C4-2B (cell line): ENCODE measurements around the gene JUP.

Source experiments
- H3K27ac ChIP-seq: fragments of 450-650 bp; 2 replicates; pipeline ENCODE4 v1.5.1; 2017
- CTCF ChIP-seq: fragments of 450-650 bp; conservative IDR thresholded peaks from 2 replicates; pipeline ENCODE4 v1.5.1; 2017; ENCODE audit warnings: mild to moderate bottlenecking
- ZFX ChIP-seq: fragments of 450-650 bp; IDR thresholded peaks from 2 replicates; pipeline ENCODE4 v1.6.1; 2017

Gene JUP

GRCh38 chr17:41813152-41813680, 26.7 kb upstream of the JUP start:
- peak overlapping the region; percentile 93 for H3K27ac ChIP-seq
- no peak for TF ChIP-seq ZFX
- no peak for TF ChIP-seq CTCF

- peak within 1 kb of the TSS; percentile 93 for H3K27ac ChIP-seq
- TF ChIP-seq CTCF (no peak), ZFX (peak; percentile 42; the same call in 1 of the 2 replicates)
These were observed 26.1 kb upstream of the JUP start, which contains the start of gene FKBP10 for GRCh38 chr17:41812381-41813151. FKBP10 (plus strand) TSS chr17:41813004; CDS start chr17:41813035, 31 bp downstream.

- TF ChIP-seq CTCF (peak; percentile 93), ZFX (peak; percentile 97)
- H3K27ac ChIP-seq: peak within 1 kb of the TSS; percentile 93
These were observed 25.3 kb upstream of the JUP start, which contains the start of gene P3H4 for GRCh38 chr17:41811549-41812380. P3H4 (minus strand) TSS chr17:41811949; CDS start chr17:41811915, 34 bp downstream.

- no peak for TF ChIP-seq ZFX
- no peak for TF ChIP-seq CTCF
- peak overlapping the region; percentile 93 for H3K27ac ChIP-seq
These were observed 24.4 kb upstream of the JUP start for GRCh38 chr17:41810659-41811548.

GRCh38 chr17:41806685-41807445, 20.4 kb upstream of the JUP start:
- H3K27ac ChIP-seq: no peak overlapping the region

More at GRCh38 chr17:41806685-41807445, 20.4 kb upstream of the JUP start:
- TF ChIP-seq CTCF (no peak), ZFX (no peak)
